T-helper 17 cell (primary cell): ENCODE measurements around the gene PHLPP1. TPM values are rescaled to one million over a fixed set of nuclear protein-coding genes. Genes with fewer than 3 reads are reported as not detected.

ENCODE experiments used
- ATAC-seq: fragments of 150-1000 bp; cut with Tn5 transposase; 2 replicates; pipeline ENCODE4 v1.10.0; 2021; ENCODE audit warnings: mild to moderate bottlenecking, moderate library complexity
- DNase-seq, 3 donors: peaks; one replicate each; pipeline versions ENCODE4 v3.0.0 to v3.0.0-alpha.2; 2020 to 2021
- H3K9me3 ChIP-seq: one replicate; pipeline ENCODE4 v1.7.0; 2013; ENCODE audit warnings: low read length, mild to moderate bottlenecking; ENCODE audit not compliant: control insufficient read depth, poor library complexity, severe bottlenecking
- H3K27ac Mint-ChIP-seq: one replicate; pipeline ENCODE4 v1.8.0; 2022; ENCODE audit warnings: mild to moderate bottlenecking, moderate library complexity, mixed read lengths
- H3K27me3 Mint-ChIP-seq: one replicate; pipeline ENCODE4 v1.8.0; 2022; ENCODE audit warnings: mixed read lengths
- H3K36me3 Mint-ChIP-seq: one replicate; pipeline ENCODE4 v1.8.0; 2022; ENCODE audit warnings: low read depth, mixed read lengths
- H3K4me1 Mint-ChIP-seq: one replicate; pipeline ENCODE4 v1.8.0; 2022; ENCODE audit warnings: mild to moderate bottlenecking, mixed read lengths
- H3K4me3 Mint-ChIP-seq: one replicate; pipeline ENCODE4 v1.8.0; 2022; ENCODE audit warnings: mild to moderate bottlenecking, moderate library complexity, mixed read lengths
- total RNA-seq, 4 donors: library from RNA in 2 of 4; stranded (reverse) in 2 of 4; gene quantifications; one replicate each; pipeline ENCODE4 v1.2.3 and lab custom pipeline; 2022 to 2026

The PHLPP1 gene
- total RNA-seq, 2 donors from 2014 or later, result 9.0 to 10.8 TPM

- Mint-ChIP-seq H3K27me3 (peaks cover 61% of the 10 kb centered on the region), H3K27ac (no peak overlapping the region), H3K4me3 (no peak overlapping the region), H3K36me3 (peaks cover 2% of the 10 kb centered on the region), H3K4me1 (peaks cover 2% of the 10 kb centered on the region)
- DNase-seq, result no peak
- no peaks in the 10 kb centered on the region for H3K9me3 ChIP-seq
- no peak for ATAC-seq
Measured at GRCh38 chr18:62997076-62997475, 281.7 kb downstream of the PHLPP1 start.

GRCh38 chr18:62998443-62998842, 283.1 kb downstream of the PHLPP1 start:
- H3K4me3 Mint-ChIP-seq, result no peak overlapping the region
- H3K27me3 Mint-ChIP-seq, result peaks cover 56% of the 10 kb centered on the region
- peaks cover 2% of the 10 kb centered on the region for H3K4me1 Mint-ChIP-seq
- H3K9me3 ChIP-seq, result no peaks in the 10 kb centered on the region
- no peak for ATAC-seq
- no peak overlapping the region for H3K27ac Mint-ChIP-seq
- DNase-seq, result no peak
- H3K36me3 Mint-ChIP-seq, result peaks cover 2% of the 10 kb centered on the region

DNA sequence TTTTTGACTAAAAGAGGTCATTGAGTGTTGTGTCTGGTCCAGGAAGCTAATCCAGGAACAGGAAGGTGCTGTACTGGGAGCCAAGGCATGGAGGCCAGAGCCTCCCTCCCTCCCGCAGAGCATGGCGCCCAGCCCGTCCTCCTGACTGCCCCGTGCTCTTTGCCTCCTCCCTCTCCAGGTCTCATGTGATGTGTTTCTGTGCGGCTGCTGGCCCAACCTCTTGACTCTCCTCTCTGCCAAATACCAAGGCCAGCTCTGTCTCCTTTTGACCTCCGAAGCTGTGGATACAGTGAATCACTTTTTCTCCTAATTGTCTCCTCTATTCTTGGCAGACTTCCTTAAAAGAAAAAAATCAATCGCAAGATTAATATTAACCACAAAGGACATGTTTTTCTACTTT, 284.1 kb downstream of the PHLPP1 start:
- Mint-ChIP-seq H3K36me3 (no peaks in the 10 kb centered on the region), H3K4me1 (peaks cover 2% of the 10 kb centered on the region), H3K4me3 (no peak overlapping the region), H3K27ac (no peak overlapping the region), H3K27me3 (peaks cover 47% of the 10 kb centered on the region)
- no peaks in the 10 kb centered on the region for H3K9me3 ChIP-seq
- DNase-seq (no peak), ATAC-seq (no peak)

DNA sequence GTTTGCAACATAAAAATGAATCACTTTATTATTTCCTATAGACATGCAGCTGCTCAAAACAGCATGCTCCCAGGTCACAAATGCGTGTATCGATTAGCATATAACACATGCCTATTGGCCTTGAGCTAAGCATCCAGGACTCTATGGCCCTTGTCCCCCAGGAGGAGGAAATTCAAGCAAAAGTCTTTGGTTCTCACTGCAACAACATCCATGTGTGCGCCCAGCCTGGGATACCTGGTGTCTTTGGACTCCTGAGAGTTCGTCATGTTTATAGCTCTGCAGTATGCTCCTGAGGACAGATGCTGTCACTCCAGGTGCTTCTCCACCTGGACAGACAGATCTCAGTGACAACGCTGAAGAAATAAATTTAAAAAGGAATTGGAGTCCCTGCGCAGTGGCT, 284.6 kb downstream of the PHLPP1 start:
- no peaks in the 10 kb centered on the region for H3K9me3 ChIP-seq
- peaks cover 45% of the 10 kb centered on the region for H3K27me3 Mint-ChIP-seq
- H3K36me3 Mint-ChIP-seq, result no peaks in the 10 kb centered on the region
- no peak overlapping the region for H3K27ac Mint-ChIP-seq
- no peak for DNase-seq
- H3K4me3 Mint-ChIP-seq, result no peak overlapping the region
- H3K4me1 Mint-ChIP-seq, result peaks cover 2% of the 10 kb centered on the region
- ATAC-seq, result no peak

DNA sequence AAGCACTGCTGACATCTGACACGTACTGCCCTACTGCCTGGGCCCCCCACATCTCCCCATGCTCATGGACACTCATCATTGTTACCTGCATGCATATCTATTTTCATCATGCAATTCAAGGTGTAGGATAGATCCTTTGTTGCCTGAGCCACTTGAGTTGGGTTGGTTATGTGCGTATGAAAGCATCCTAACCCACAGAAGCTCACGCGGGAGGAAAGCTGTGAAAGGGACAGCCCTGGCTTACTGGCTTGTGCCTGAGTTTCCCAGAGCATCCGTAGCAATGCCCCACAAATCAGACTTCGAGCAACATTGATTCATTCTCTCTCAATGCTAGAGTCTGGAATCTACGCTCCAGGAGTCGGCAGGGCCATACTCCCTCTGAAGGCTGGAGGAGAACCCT, 285.5 kb downstream of the PHLPP1 start:
- Mint-ChIP-seq H3K4me1 (peaks cover 3% of the 10 kb centered on the region), H3K4me3 (no peak overlapping the region), H3K27ac (no peak overlapping the region), H3K27me3 (peaks cover 40% of the 10 kb centered on the region), H3K36me3 (no peaks in the 10 kb centered on the region)
- H3K9me3 ChIP-seq, result no peaks in the 10 kb centered on the region
- no peak for ATAC-seq
- DNase-seq, result no peak

- no peak for DNase-seq
- no peak for ATAC-seq
- H3K9me3 ChIP-seq, result no peaks in the 10 kb centered on the region
- H3K36me3 Mint-ChIP-seq, result no peaks in the 10 kb centered on the region
- peaks cover 4% of the 10 kb centered on the region for H3K4me1 Mint-ChIP-seq
- H3K27ac Mint-ChIP-seq, result no peak overlapping the region
- peaks cover 33% of the 10 kb centered on the region for H3K27me3 Mint-ChIP-seq
- H3K4me3 Mint-ChIP-seq, result no peak overlapping the region
Measured at GRCh38 chr18:63001861-63002260, 286.5 kb downstream of the PHLPP1 start.

DNA sequence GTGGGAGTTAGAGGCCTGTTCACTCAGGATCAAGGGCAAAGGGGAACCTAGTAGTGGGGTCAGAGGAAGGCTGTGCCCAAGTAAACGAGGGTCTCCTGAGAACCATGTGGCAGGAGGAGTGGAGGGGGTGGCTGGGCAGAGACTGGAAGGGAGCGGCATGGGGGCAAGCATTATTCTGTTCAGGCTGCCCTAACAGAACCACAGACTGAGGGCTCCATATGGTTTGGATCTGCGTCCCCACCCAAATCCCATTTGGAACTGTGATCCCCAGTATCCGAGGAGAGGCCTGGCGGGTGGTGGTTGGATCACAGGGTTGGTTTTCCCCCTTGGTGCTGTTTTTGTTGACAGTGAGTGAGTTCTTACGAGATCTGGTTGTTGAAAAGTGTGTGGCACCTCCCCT, 287.0 kb downstream of the PHLPP1 start:
- Mint-ChIP-seq H3K27ac (no peak overlapping the region), H3K27me3 (peaks cover 33% of the 10 kb centered on the region), H3K4me1 (peaks cover 2% of the 10 kb centered on the region), H3K36me3 (no peaks in the 10 kb centered on the region), H3K4me3 (no peak overlapping the region)
- ATAC-seq, result no peak
- DNase-seq, result no peak
- no peaks in the 10 kb centered on the region for H3K9me3 ChIP-seq

DNA sequence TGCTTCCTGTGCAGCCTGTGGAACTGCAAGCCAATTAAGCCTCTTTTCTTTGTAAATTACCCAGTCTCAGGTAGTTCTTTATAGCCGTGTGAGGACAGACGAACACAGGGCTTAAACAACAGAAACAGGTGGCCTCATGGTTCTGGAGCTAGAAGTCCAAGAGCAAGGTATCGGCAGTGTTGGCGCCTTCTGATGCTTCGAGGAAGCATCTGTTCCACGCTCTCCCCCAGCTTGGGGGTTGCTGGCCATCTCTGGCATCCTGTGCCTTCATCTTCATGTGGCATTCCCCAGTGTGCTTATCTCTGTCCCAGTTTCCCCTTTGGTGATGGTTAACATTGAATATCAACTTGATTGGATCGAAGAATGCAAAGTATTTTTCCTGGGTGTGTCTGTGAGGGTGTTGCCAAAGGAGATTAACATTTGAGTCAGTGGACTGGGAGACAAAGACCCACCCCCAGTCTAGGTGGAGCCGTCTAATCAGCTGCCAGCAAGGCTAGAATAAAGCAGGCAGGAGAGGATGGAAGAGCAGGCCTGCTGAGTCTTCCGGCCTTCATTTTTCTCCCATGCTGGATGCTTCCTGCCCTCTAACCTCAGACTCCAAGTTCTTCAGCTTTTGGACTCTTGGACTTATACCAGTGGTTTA, 287.6 kb downstream of the PHLPP1 start:
- ATAC-seq, result no peak
- no peak for DNase-seq
- Mint-ChIP-seq H3K4me3 (no peak overlapping the region), H3K36me3 (no peaks in the 10 kb centered on the region), H3K4me1 (peaks cover 2% of the 10 kb centered on the region), H3K27ac (no peak overlapping the region), H3K27me3 (peaks cover 29% of the 10 kb centered on the region)
- no peaks in the 10 kb centered on the region for H3K9me3 ChIP-seq

GRCh38 chr18:63003899-63004298, 288.6 kb downstream of the PHLPP1 start:
- DNase-seq (no peak), ATAC-seq (no peak)
- Mint-ChIP-seq H3K36me3 (no peaks in the 10 kb centered on the region), H3K4me1 (peaks cover 2% of the 10 kb centered on the region), H3K27ac (no peak overlapping the region), H3K27me3 (peaks cover 22% of the 10 kb centered on the region), H3K4me3 (no peak overlapping the region)
- H3K9me3 ChIP-seq, result no peaks in the 10 kb centered on the region

- Mint-ChIP-seq H3K36me3 (no peaks in the 10 kb centered on the region), H3K27ac (no peak overlapping the region), H3K4me3 (no peak overlapping the region), H3K4me1 (peaks cover 2% of the 10 kb centered on the region), H3K27me3 (peaks cover 17% of the 10 kb centered on the region)
- no peak for DNase-seq
- ATAC-seq, result no peak
- H3K9me3 ChIP-seq, result no peaks in the 10 kb centered on the region
Measured at GRCh38 chr18:63004466-63005089, 289.2 kb downstream of the PHLPP1 start.

GRCh38 chr18:63005306-63005705, 290.0 kb downstream of the PHLPP1 start:
- H3K9me3 ChIP-seq, result no peaks in the 10 kb centered on the region
- DNase-seq (no peak), ATAC-seq (no peak)
- H3K4me3 Mint-ChIP-seq, result no peak overlapping the region
- no peak overlapping the region for H3K27ac Mint-ChIP-seq
- peaks cover 10% of the 10 kb centered on the region for H3K27me3 Mint-ChIP-seq
- no peaks in the 10 kb centered on the region for H3K36me3 Mint-ChIP-seq
- H3K4me1 Mint-ChIP-seq, result peaks cover 2% of the 10 kb centered on the region

GRCh38 chr18:63007231-63007630, 291.9 kb downstream of the PHLPP1 start:
- no peak overlapping the region for H3K27ac Mint-ChIP-seq
- no peak for ATAC-seq

DNA sequence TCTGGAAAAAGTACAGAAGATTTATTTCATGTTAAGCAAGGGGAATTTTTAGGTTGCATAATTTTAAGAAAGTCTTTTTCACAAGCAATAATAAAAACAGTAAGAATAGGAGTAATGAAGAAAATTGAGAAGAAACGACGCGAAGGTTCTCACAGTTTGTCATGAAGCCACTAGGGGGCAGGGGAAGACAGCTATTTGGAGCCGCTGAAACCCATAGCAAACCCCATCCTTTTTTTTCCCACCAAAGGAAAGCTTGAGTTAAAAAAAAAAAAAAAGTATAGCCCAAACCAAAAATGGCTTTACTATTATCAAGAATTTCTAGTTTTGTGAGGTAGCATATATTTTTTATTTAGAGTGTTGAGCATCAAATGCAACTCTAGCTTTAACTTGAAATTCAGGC, 300.9 kb downstream of the PHLPP1 start:
- no peaks in the 10 kb centered on the region for H3K9me3 ChIP-seq
- Mint-ChIP-seq H3K27me3 (peaks cover 40% of the 10 kb centered on the region), H3K27ac (peak overlapping the region; percentile 65), H3K36me3 (peaks cover 2% of the 10 kb centered on the region), H3K4me1 (peaks cover 2% of the 10 kb centered on the region), H3K4me3 (no peak overlapping the region)
- ATAC-seq (peak; percentile 72), DNase-seq (no peak)

More at GRCh38 chr18:63007231-63007630, 291.9 kb downstream of the PHLPP1 start:
- H3K4me3 Mint-ChIP-seq, result no peak overlapping the region
- DNase-seq, result no peak
- peaks cover 11% of the 10 kb centered on the region for H3K27me3 Mint-ChIP-seq
- no peaks in the 10 kb centered on the region for H3K9me3 ChIP-seq
- H3K36me3 Mint-ChIP-seq, result no peaks in the 10 kb centered on the region
- peaks cover 2% of the 10 kb centered on the region for H3K4me1 Mint-ChIP-seq

DNA sequence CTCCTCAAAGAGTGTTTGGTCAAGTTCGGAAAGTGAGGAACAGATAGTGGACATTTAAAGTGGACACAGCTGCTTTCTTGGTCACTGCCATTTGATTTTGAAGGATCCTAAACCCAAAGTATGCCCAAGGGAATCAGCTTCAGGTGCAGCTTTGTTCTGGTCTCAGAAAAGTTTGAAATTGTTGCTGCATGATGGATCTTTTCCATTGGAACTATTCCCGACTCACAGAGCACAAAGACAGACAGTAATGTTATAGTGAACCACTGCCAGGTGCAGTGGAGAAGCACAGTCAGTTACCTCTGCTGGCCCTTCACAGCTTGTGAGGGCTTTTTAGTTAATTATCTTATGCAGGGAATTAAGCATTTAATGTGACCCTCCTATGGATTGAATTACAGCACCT, 301.7 kb downstream of the PHLPP1 start:
- Mint-ChIP-seq H3K36me3 (peaks cover 4% of the 10 kb centered on the region), H3K4me1 (peaks cover 2% of the 10 kb centered on the region), H3K27me3 (peaks cover 39% of the 10 kb centered on the region), H3K4me3 (no peak overlapping the region), H3K27ac (no peak overlapping the region)
- no peaks in the 10 kb centered on the region for H3K9me3 ChIP-seq
- ATAC-seq (no peak), DNase-seq (no peak)
